ENCODE data around the gene CDK3. TPM values are rescaled to one million over a fixed set of nuclear protein-coding genes. Genes with fewer than 3 reads are reported as not detected.

CDK3 gene
- total RNA-seq, 2 donors from 2014 or later: 8.7 to 9.1 TPM

Other genes with a start within 250 kb of the CDK3 start
- 10 to 100 TPM; 41.9 to 51.2 TPM for gene GALK1, start 235.7 kb upstream of the CDK3 start, total RNA-seq
- gene UNK, start 216.0 kb upstream of the CDK3 start, total RNA-seq: 10 to 100 TPM; 20.7 to 22.6 TPM
- 10 to 100 TPM; 89.0 to 97.6 TPM for gene UNC13D, start 156.5 kb upstream of the CDK3 start, total RNA-seq
- 100 to 1,000 TPM in 1 of 2 donors, 10 to 100 TPM in 1; 90.2 to 109 TPM for gene WBP2, start 145.5 kb upstream of the CDK3 start, total RNA-seq
- 10 to 100 TPM; 16.5 to 24.1 TPM for gene TRIM47, start 122.3 kb upstream of the CDK3 start, total RNA-seq
- gene TRIM65, start 103.9 kb upstream of the CDK3 start, total RNA-seq: 10 to 100 TPM; 24.0 to 30.7 TPM
- gene MRPL38, start 96.0 kb upstream of the CDK3 start, total RNA-seq: 100 to 1,000 TPM; 101 to 117 TPM
- 10 to 100 TPM; 19.9 to 26.7 TPM for gene FBF1, start 59.8 kb upstream of the CDK3 start, total RNA-seq
- 10 to 100 TPM; 28.2 to 28.6 TPM for gene ACOX1, start 21.7 kb upstream of the CDK3 start, total RNA-seq
- gene TEN1, start 21.6 kb upstream of the CDK3 start, total RNA-seq: 10 to 100 TPM; 18.2 to 21.8 TPM
- gene EVPL, start 26.5 kb downstream of the CDK3 start, total RNA-seq: under 1 TPM; 0.09 to 0.19 TPM
- gene SRP68, start 71.7 kb downstream of the CDK3 start, total RNA-seq: 100 to 1,000 TPM; 138 to 144 TPM
- gene GALR2, start 73.9 kb downstream of the CDK3 start, total RNA-seq: 10 to 100 TPM in 1 of 2 donors, 1 to 10 TPM in 1; 9.5 to 10.6 TPM
- gene ZACN, start 78.3 kb downstream of the CDK3 start, total RNA-seq: 10 to 100 TPM in 1 of 2 donors, 1 to 10 TPM in 1; 9.1 to 10.3 TPM
- gene EXOC7, start 102.9 kb downstream of the CDK3 start, total RNA-seq: 10 to 100 TPM; 66.7 to 77.8 TPM
- gene FOXJ1, start 140.4 kb downstream of the CDK3 start, total RNA-seq: 1 to 10 TPM; 1.4 to 1.5 TPM
- gene RNF157, start 239.6 kb downstream of the CDK3 start, total RNA-seq: 100 to 1,000 TPM in 1 of 2 donors, 10 to 100 TPM in 1; 91.9 to 100 TPM

All from activated T-cell treated with anti-CD3 and anti-CD28 coated beads, Interleukin-2, amount 50 U/mL, for 72 hours (primary cell).